ENCODE results near the gene RBM17.
"Not testable (repeated sequence)": the region's sequence is repeated elsewhere in the genome, so short reads cannot be mapped to it uniquely, and the experiment has no call there.

The RBM17 gene

GRCh38 chr10:6080417-6080973 lies 8.3 kb upstream of the RBM17 start:
- DNase-seq, result no peak

- DNase-seq, result no peak
These were observed 6.1 kb upstream of the RBM17 start for GRCh38 chr10:6082496-6083395.

- DNase-seq, result no peak
These were observed 5.0 kb upstream of the RBM17 start for GRCh38 chr10:6083523-6084475.

GRCh38 chr10:6086375-6087233 lies 2.2 kb upstream of the RBM17 start:
- DNase-seq, result peak; percentile 88

GRCh38 chr10:6089334-6090219 lies 743 bp downstream of the RBM17 start:
- DNase-seq, result no peak

GRCh38 chr10:6091630-6092029 lies 2.8 kb downstream of the RBM17 start:
- DNase-seq, result no peak

- no peak for DNase-seq
These were observed 3.9 kb downstream of the RBM17 start for GRCh38 chr10:6092731-6093130.

- no peak for DNase-seq
These were observed 7.2 kb downstream of the RBM17 start for GRCh38 chr10:6095810-6096570.

- no peak for DNase-seq
These were observed 8.2 kb downstream of the RBM17 start for GRCh38 chr10:6097063-6097462.

GRCh38 chr10:6098156-6098555 lies 9.3 kb downstream of the RBM17 start:
- no peak for DNase-seq

- DNase-seq, result no peak
These were observed 11.5 kb downstream of the RBM17 start for GRCh38 chr10:6100370-6100769.

- DNase-seq, result no peak
These were observed 12.3 kb downstream of the RBM17 start for GRCh38 chr10:6101181-6101580.

- DNase-seq, result no peak
These were observed 13.3 kb downstream of the RBM17 start for GRCh38 chr10:6102128-6102527.

GRCh38 chr10:6103591-6103990 lies 14.8 kb downstream of the RBM17 start:
- no peak for DNase-seq

GRCh38 chr10:6107616-6108015 lies 18.8 kb downstream of the RBM17 start:
- not testable (repeated sequence) for DNase-seq

GRCh38 chr10:6108072-6108471 lies 19.2 kb downstream of the RBM17 start:
- no peak for DNase-seq

GRCh38 chr10:6108631-6109443 lies 20.0 kb downstream of the RBM17 start:
- peak; percentile 33 for DNase-seq

GRCh38 chr10:6109444-6109775 lies 20.6 kb downstream of the RBM17 start:
- no peak for DNase-seq

- DNase-seq, result no peak
These were observed 21.3 kb downstream of the RBM17 start for GRCh38 chr10:6110136-6110535.

- no peak for DNase-seq
These were observed 24.1 kb downstream of the RBM17 start for GRCh38 chr10:6112893-6113292.

Measured in NCI-H1092 treated with DMSO at 0.1 percent for 48 hours (cell line).